ENCODE data around the gene ANKAR.

DNA sequence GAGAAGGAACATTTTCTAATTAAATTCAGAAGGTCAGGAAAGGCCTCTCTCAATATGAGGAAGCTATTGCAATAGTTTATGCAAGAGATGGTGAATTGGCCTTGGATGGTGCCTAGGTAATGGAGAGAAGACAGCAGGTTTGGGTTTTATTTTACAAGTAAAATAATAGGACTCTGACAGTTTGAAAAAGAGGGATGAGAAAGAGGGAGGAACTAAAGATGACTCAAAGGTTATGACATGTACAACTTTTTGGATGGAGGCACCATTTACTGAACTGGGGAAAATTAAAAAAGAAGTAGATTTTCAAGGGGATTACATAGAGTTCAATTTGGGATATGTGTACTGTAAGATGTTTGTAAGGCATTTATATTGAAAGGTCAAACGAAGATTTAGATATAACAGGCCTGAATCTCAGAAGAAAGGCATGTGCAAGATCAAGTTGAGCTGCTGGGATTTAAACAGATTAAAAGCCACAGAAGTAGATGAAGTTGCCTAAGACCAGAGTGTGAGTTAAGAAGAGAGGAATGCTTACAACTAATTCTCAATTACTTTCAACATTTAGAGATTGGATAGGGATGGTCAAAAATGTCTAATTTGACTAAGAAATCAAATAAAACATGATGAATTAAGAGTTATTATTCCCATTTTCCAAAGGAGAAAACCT, 25.5 kb upstream of the ANKAR start:
- TF ChIP-seq, protein P1, sequence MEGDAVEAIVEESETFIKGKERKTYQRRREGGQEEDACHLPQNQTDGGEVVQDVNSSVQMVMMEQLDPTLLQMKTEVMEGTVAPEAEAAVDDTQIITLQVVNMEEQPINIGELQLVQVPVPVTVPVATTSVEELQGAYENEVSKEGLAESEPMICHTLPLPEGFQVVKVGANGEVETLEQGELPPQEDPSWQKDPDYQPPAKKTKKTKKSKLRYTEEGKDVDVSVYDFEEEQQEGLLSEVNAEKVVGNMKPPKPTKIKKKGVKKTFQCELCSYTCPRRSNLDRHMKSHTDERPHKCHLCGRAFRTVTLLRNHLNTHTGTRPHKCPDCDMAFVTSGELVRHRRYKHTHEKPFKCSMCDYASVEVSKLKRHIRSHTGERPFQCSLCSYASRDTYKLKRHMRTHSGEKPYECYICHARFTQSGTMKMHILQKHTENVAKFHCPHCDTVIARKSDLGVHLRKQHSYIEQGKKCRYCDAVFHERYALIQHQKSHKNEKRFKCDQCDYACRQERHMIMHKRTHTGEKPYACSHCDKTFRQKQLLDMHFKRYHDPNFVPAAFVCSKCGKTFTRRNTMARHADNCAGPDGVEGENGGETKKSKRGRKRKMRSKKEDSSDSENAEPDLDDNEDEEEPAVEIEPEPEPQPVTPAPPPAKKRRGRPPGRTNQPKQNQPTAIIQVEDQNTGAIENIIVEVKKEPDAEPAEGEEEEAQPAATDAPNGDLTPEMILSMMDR (conservative IDR thresholded peaks at IDR 0.05; ENCODE audit: low read depth in 2 of 2), result no peak
- no peak for TF ChIP-seq ZNF331 (CRISPR knock-in tag; IDR thresholded peaks at IDR 0.05; ENCODE audit: low read depth)
